HepG2 (cell line): ENCODE data around the gene CRB1. TPM values are rescaled to one million over a fixed set of nuclear protein-coding genes. Genes with fewer than 3 reads are reported as not detected.

ENCODE experiments used
- ATAC-seq: fragments of 200-7000 bp; cut with Tn5 transposase; 3 replicates; pipeline ENCODE4 v1.9.1; 2020; ENCODE audit warnings: mild to moderate bottlenecking, moderate library complexity
- BruUV-seq: library from RNA; stranded (reverse); fragments of 400-500 nt; replicated peaks from 2 replicates; lab custom pipeline; 2021; lab: Mats Ljungman, UMichigan
- CTCF ChIA-PET: fragments of 300-600 bp; formaldehyde crosslinking; extraction: SDS; loops from one replicate; lab custom pipeline; 2021; ENCODE audit warnings: low total read pairs, inconsistent platforms, low intra/inter-chr PET ratio; lab: Yijun Ruan, JAX
- POLR2A ChIA-PET: fragments of 350-600 bp; sonication (Branson Sonifier 250); formaldehyde crosslinking; loops from one replicate; lab custom pipeline; 2020; ENCODE audit warnings: antibody characterized with exemption, inconsistent platforms; lab: Yijun Ruan, JAX
- DNase-seq: peaks from one replicate; pipeline ENCODE4 v3.0.0-alpha.2; 2015; ENCODE audit warnings: low spot score
- FAIRE-seq: peaks from 3 replicates; lab custom pipeline; 2011; peaks lifted over from hg19 to GRCh38; lab: Jason Lieb, UNC
- H2AFZ ChIP-seq: one replicate; pipeline ENCODE4 v1.6.1; 2011; ENCODE audit warnings: low read length, inconsistent platforms
- H3K27ac ChIP-seq: fragments of 300-600 bp; 3 replicates; pipeline ENCODE4 v1.8.0; 2011; ENCODE audit warnings: mixed run types, mild to moderate bottlenecking, mixed read lengths, low read length, inconsistent platforms; ENCODE audit not compliant: insufficient read depth; ENCODE audit errors: extremely low read length
- H3K27me3 ChIP-seq, 2 experiments: fragments of 200-600 bp in 1 of 2; 2 replicates in 1 of 2; 3 replicates in 1 of 2; pipeline versions ENCODE4 v1.6.0 to v1.8.0; 2011; ENCODE audit warnings: low read length in 2 of 2, mild to moderate bottlenecking in 2 of 2, moderate library complexity in 2 of 2, inconsistent platforms in 1 of 2; ENCODE audit not compliant: insufficient read depth in 2 of 2, control insufficient read depth in 1 of 2
- H3K36me3 ChIP-seq, 2 experiments: fragments of 200-600 bp in 1 of 2; replicated peaks in 1 of 2; 2 replicates in 1 of 2; 3 replicates in 1 of 2; pipeline versions ENCODE4 v1.5.1 to v1.8.0; 2011; ENCODE audit warnings: low read length in 2 of 2, inconsistent platforms in 1 of 2; ENCODE audit not compliant: insufficient read depth in 2 of 2, control insufficient read depth in 1 of 2
- H3K4me1 ChIP-seq: 2 replicates; pipeline ENCODE4 v1.5.1; 2012; ENCODE audit warnings: low read length, inconsistent platforms; ENCODE audit not compliant: insufficient read depth
- H3K4me2 ChIP-seq: 2 replicates; pipeline ENCODE4 v1.6.0; 2011; ENCODE audit warnings: low read depth, low read length, inconsistent platforms
- H3K4me3 ChIP-seq, 3 experiments: fragments of 200-600 bp in 1 of 3; sonication (generic), shearing (Covaris generic) in 1 of 3; replicated peaks in 1 of 3; 2 replicates each; pipeline ENCODE4 v1.5.1; 2011 to 2016; ENCODE audit warnings: low read length in 3 of 3, inconsistent platforms in 2 of 3, low read depth in 2 of 3, mild to moderate bottlenecking in 2 of 3, control low read depth in 1 of 3, mixed read lengths in 1 of 3; ENCODE audit not compliant: insufficient read depth in 1 of 3
- H3K79me2 ChIP-seq: one replicate; pipeline ENCODE4 v1.6.1; 2011; ENCODE audit warnings: low read length, inconsistent platforms; ENCODE audit not compliant: insufficient read depth
- H3K9ac ChIP-seq: 2 replicates; pipeline ENCODE4 v1.6.0; 2011; ENCODE audit warnings: mild to moderate bottlenecking, low read depth, low read length, inconsistent platforms; ENCODE audit not compliant: insufficient read depth
- H3K9me3 ChIP-seq: 2 replicates; pipeline ENCODE4 v1.5.1; 2012; ENCODE audit warnings: mild to moderate bottlenecking, low read length
- H4K20me1 ChIP-seq: 2 replicates; pipeline ENCODE4 v1.6.0; 2011; ENCODE audit warnings: inconsistent platforms, mild to moderate bottlenecking, low read length, moderate library complexity; ENCODE audit not compliant: insufficient read depth
- ARHGAP35 ChIP-seq: sonication (generic); formaldehyde crosslinking; IDR thresholded peaks from 2 replicates; pipeline ENCODE4 v1.9.0; 2022; ENCODE audit warnings: mild to moderate bottlenecking, inconsistent platforms, moderate library complexity, missing genetic modification reagents, borderline replicate concordance
- CBX1 ChIP-seq: IDR thresholded peaks from one replicate; pipeline ENCODE4 v1.6.1; 2016; ENCODE audit warnings: antibody characterized with exemption, low read depth
- IRF1 ChIP-seq: sonication (generic); formaldehyde crosslinking; IDR thresholded peaks from 2 replicates; pipeline ENCODE4 v1.4.0; 2020; ENCODE audit warnings: low read depth, mild to moderate bottlenecking, missing genetic modification reagents
- NFIC ChIP-seq: IDR thresholded peaks from 2 replicates; pipeline ENCODE4 v1.6.1; 2012; ENCODE audit warnings: mild to moderate bottlenecking, low read length, inconsistent platforms
- PRDM4 ChIP-seq: sonication (generic); formaldehyde crosslinking; IDR thresholded peaks from 2 replicates; pipeline ENCODE4 v1.9.0; 2021; ENCODE audit warnings: missing genetic modification reagents, borderline replicate concordance
- SMARCE1 ChIP-seq: fragments of 450-650 bp; IDR thresholded peaks from 2 replicates; pipeline ENCODE4 v1.6.1; 2017; ENCODE audit warnings: borderline replicate concordance
- SOX6 ChIP-seq, 2 experiments: fragments of 450-650 bp in 1 of 2; sonication (generic) in 1 of 2; formaldehyde crosslinking in 1 of 2; IDR thresholded peaks; 2 replicates each; pipeline versions ENCODE4 v1.4.0 to v1.6.1; 2017 to 2020; ENCODE audit warnings: antibody characterized with exemption in 1 of 2, mild to moderate bottlenecking in 1 of 2, missing genetic modification reagents in 1 of 2
- TFDP1 ChIP-seq: IDR thresholded peaks from 2 replicates; pipeline ENCODE4 v1.6.1; 2016; ENCODE audit warnings: missing compliant biosample characterization, missing genetic modification reagents, borderline replicate concordance
- ZBTB43 ChIP-seq: sonication (generic); formaldehyde crosslinking; conservative IDR thresholded peaks from 2 replicates; pipeline ENCODE4 v1.4.0; 2020; ENCODE audit warnings: missing genetic modification reagents
- ZNF333 ChIP-seq: sonication (generic); formaldehyde crosslinking; IDR thresholded peaks from 2 replicates; pipeline ENCODE4 v1.4.0; 2020; ENCODE audit warnings: mild to moderate bottlenecking, missing genetic modification reagents, borderline replicate concordance
- ZNF383 ChIP-seq: sonication (generic); formaldehyde crosslinking; IDR thresholded peaks from 2 replicates; pipeline ENCODE4 v1.4.0; 2020; ENCODE audit warnings: missing genetic modification reagents, mild to moderate bottlenecking, borderline replicate concordance
- ZNF414 ChIP-seq: sonication (generic); formaldehyde crosslinking; IDR thresholded peaks from 2 replicates; pipeline ENCODE4 v1.5.0; 2020; ENCODE audit warnings: missing genetic modification reagents
- ZNF766 ChIP-seq: sonication (generic); formaldehyde crosslinking; IDR thresholded peaks from 2 replicates; pipeline ENCODE4 v1.5.0; 2020; ENCODE audit warnings: missing genetic modification reagents, borderline replicate concordance
- WGBS: methylation state at CpG from one replicate; pipeline ENCODE4 v1.1.6; 2017; ENCODE audit warnings: low lambda C conversion rate; 5-methylcytosine and 5-hydroxymethylcytosine counted together
- in situ Hi-C: cut with HindIII; loops from 2 replicates; pipeline ENCODE4 v1.10.0; 2017; ENCODE audit warnings: low pct_unique_long_range_greater_than_20kb; ENCODE audit not compliant: extremely low pct_ligation_motif_present
- intact Hi-C: fragments of 100-400 bp; cut with micrococcal nuclease; formaldehyde crosslinking; loops from one replicate; pipeline ENCODE4 v1.10.0; 2022; ENCODE audit not compliant: unreplicated experiment
- polyA plus RNA-seq, 8 experiments: library from polyadenylated mRNA; depleted of rRNA in 3 of 8; stranded (reverse) in 7 of 8; unstranded in 1 of 8; fragments of >200 nt; fragmentation: Illumina TruSeq in 4 of 8; extraction: Trizol in 4 of 8; gene quantifications; 2 replicates each; pipeline versions ENCODE4 v1.2.1 to v1.2.3, GENCODE V29; 2011 to 2016; ENCODE audit warnings: low read depth in 4 of 8, missing spikeins in 1 of 8, mixed read lengths in 1 of 8; ENCODE audit not compliant: insufficient read depth in 1 of 8
- total RNA-seq, 5 experiments: library from RNA; depleted of rRNA; stranded (reverse); fragments of >200 nt; fragmentation: Illumina TruSeq; extraction: Trizol; gene quantifications; 2 replicates each; pipeline ENCODE4 v1.2.3, GENCODE V29; 2016; ENCODE audit warnings: low read depth in 1 of 5

CRB1 gene
- total and polyA plus RNA-seq, 2 of the 13 experiments (the other 11 are each of a cell fraction or from before 2014, with no cell fraction given) = 0.01 TPM; not detected in 1

- no peaks in the 10 kb centered on the region for H4K20me1 ChIP-seq
- intact Hi-C loops = no loop called here
- no peaks in the 10 kb centered on the region for H3K36me3 ChIP-seq
- H3K9ac ChIP-seq = no peak overlapping the region
- H3K4me2 ChIP-seq = no peak overlapping the region
- H3K27ac ChIP-seq = no peak overlapping the region
- DNase-seq (no peak), ATAC-seq (no peak), FAIRE-seq (no peak)
- H3K79me2 ChIP-seq = no peaks in the 10 kb centered on the region
- no peaks in the 10 kb centered on the region for H3K4me1 ChIP-seq
- no peaks in the 10 kb centered on the region for H3K27me3 ChIP-seq
- BruUV-seq = no TSS peak
- no peaks in the 10 kb centered on the region for H3K9me3 ChIP-seq
- in situ Hi-C loops = no loop called here
- no peak overlapping the region for H3K4me3 ChIP-seq
- WGBS = 10% methylated on average over 1 of the region's 1 CpG
- ChIA-PET POLR2A (no interaction called here), CTCF (no interaction called here)
- no peak overlapping the region for H2AFZ ChIP-seq
- TF ChIP-seq ARHGAP35 (CRISPR knock-in tag) (no peak), PRDM4 (CRISPR knock-in tag) (no peak), ZNF383 (no peak), CBX1 (no peak), ZNF414 (CRISPR knock-in tag) (no peak), IRF1 (no peak), ZBTB43 (CRISPR knock-in tag) (no peak), ZNF766 (CRISPR knock-in tag) (no peak), SOX6 (IDR thresholded peaks at IDR 0.05) (no peak), SOX6 (CRISPR knock-in tag; IDR thresholded peaks at IDR 0.05) (no peak), ZNF333 (CRISPR knock-in tag) (no peak), NFIC (no peak), SMARCE1 (no peak), TFDP1 (no peak)
These were observed 150.6 kb downstream of the CRB1 start for GRCh38 chr1:197418693-197419092.
